GM10266 (cell line): ENCODE measurements around the gene PRDM2.

ENCODE experiments used
- DNase-seq: peaks from one replicate; pipeline ENCODE4 v3.0.0; 2012; ENCODE audit errors: extremely low spot score
- CTCF ChIP-seq: IDR thresholded peaks from 2 replicates; pipeline ENCODE4 v1.5.1; 2012; ENCODE audit warnings: mild to moderate bottlenecking, low read depth; ENCODE audit not compliant: control insufficient read depth, insufficient read depth; ENCODE audit errors: missing control alignments

Gene PRDM2

GRCh38 chr1:13828454-13829151, 128.6 kb downstream of the PRDM2 start:
- TF ChIP-seq CTCF: peak; percentile 65
- peak; percentile 76 for DNase-seq

GRCh38 chr1:13829152-13829769, 129.3 kb downstream of the PRDM2 start:
- no peak for DNase-seq
- TF ChIP-seq CTCF: no peak

GRCh38 chr1:13830170-13830569, 130.2 kb downstream of the PRDM2 start:
- DNase-seq: no peak
- TF ChIP-seq CTCF: no peak

- TF ChIP-seq CTCF: no peak
- no peak for DNase-seq
Measured at GRCh38 chr1:13830616-13831280, 130.8 kb downstream of the PRDM2 start.

- TF ChIP-seq CTCF: no peak
- no peak for DNase-seq
Measured at GRCh38 chr1:13832100-13832499, 132.1 kb downstream of the PRDM2 start.

GRCh38 chr1:13832536-13832935, 132.5 kb downstream of the PRDM2 start:
- no peak for TF ChIP-seq CTCF
- DNase-seq: no peak

- DNase-seq: no peak
- TF ChIP-seq CTCF: no peak
Measured at GRCh38 chr1:13836136-13836535, 136.1 kb downstream of the PRDM2 start.
